Parathyroid adenoma (tissue), 2 donors: ENCODE measurements around the gene DAPK2.

ENCODE experiments used
- H2AFZ ChIP-seq: fragments of 300-600 bp; sonication (generic); one replicate; pipeline ENCODE4 v1.7.0; 2017; ENCODE audit warnings: antibody characterized with exemption, mild to moderate bottlenecking
- H3K27ac ChIP-seq: fragments of 300-600 bp; sonication (generic); one replicate; pipeline ENCODE4 v1.7.0; 2017
- H3K27me3 ChIP-seq: fragments of 300-600 bp; sonication (generic); one replicate; pipeline ENCODE4 v1.7.0; 2017; ENCODE audit warnings: low read length; ENCODE audit not compliant: control insufficient read depth, insufficient read depth
- H3K36me3 ChIP-seq: fragments of 300-600 bp; sonication (generic); one replicate; pipeline ENCODE4 v1.7.0; 2017; ENCODE audit warnings: low read length; ENCODE audit not compliant: control insufficient read depth, insufficient read depth
- H3K4me1 ChIP-seq: fragments of 300-600 bp; sonication (generic); one replicate; pipeline ENCODE4 v1.7.0; 2017; ENCODE audit warnings: control low read depth
- H3K4me2 ChIP-seq: fragments of 300-600 bp; sonication (generic); one replicate; pipeline ENCODE4 v1.7.0; 2017; ENCODE audit warnings: low read length
- H3K4me3 ChIP-seq: fragments of 300-600 bp; sonication (generic); one replicate; pipeline ENCODE4 v1.7.0; 2017; ENCODE audit warnings: low read depth, low read length
- H3K79me2 ChIP-seq: fragments of 300-600 bp; sonication (generic); one replicate; pipeline ENCODE4 v1.7.0; 2017; ENCODE audit warnings: control low read depth
- H3K9ac ChIP-seq: fragments of 300-600 bp; sonication (generic); one replicate; pipeline ENCODE4 v1.7.0; 2017; ENCODE audit warnings: mild to moderate bottlenecking
- H3K9me3 ChIP-seq: fragments of 300-600 bp; sonication (generic); one replicate; pipeline ENCODE4 v1.7.0; 2017; ENCODE audit warnings: low read length; ENCODE audit not compliant: control insufficient read depth
- CTCF ChIP-seq: fragments of 300-600 bp; sonication (generic); IDR thresholded peaks from one replicate; pipeline ENCODE4 v1.7.0; 2017; ENCODE audit warnings: antibody characterized with exemption, mild to moderate bottlenecking
- donor health status: primary hyperparathyroidism.

DAPK2 gene

DNA sequence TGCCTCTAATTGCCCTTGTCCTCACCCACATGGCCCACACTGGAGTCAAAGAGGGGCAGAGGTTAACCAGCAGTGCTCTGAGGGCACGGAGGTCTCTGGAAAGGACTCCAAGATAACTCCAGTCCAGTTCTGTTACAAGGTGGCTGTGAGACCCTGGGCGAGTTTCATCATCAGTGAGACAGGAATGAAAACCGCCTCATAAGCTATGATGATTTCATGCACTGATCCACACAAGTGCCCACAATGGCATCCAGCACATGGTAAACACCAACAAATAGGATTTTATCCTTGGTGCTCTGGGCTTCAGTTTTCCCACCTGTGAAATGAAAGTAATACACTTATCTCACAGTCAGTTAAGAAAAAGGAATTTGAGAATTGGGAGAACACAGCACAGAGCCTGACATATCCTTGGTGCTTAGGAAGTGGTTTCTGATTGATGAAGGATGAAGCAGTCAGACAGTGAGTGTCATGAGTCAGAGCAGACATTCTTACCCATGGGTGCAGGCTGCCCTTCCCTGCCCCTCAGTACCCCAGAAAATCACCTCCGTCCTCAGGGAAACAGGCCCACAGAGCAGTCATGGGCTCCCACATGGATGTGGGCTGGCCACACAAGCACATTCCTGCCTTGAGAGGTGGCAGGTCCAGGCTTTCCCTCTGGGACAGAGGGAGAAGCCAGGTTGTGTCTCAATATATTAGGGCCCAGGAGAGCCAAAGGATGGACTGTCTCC, 48.4 kb downstream of the DAPK2 start:
- no peak overlapping the region for H2AFZ ChIP-seq
- no peak overlapping the region for H3K4me2 ChIP-seq
- TF ChIP-seq CTCF: no peak
- H3K79me2 ChIP-seq: no peaks in the 10 kb centered on the region
- H3K36me3 ChIP-seq: no peaks in the 10 kb centered on the region
- H3K4me1 ChIP-seq: no peaks in the 10 kb centered on the region
- H3K27me3 ChIP-seq: no peaks in the 10 kb centered on the region
- H3K9ac ChIP-seq: no peak overlapping the region
- no peaks in the 10 kb centered on the region for H3K9me3 ChIP-seq
- H3K4me3 ChIP-seq: no peak overlapping the region
- H3K27ac ChIP-seq: no peak overlapping the region

- Histone ChIP-seq H3K4me1 (no peaks in the 10 kb centered on the region), H3K27ac (no peak overlapping the region), H2AFZ (no peak overlapping the region), H3K36me3 (no peaks in the 10 kb centered on the region), H3K9ac (no peak overlapping the region), H3K4me2 (no peak overlapping the region), H3K9me3 (no peaks in the 10 kb centered on the region), H3K27me3 (no peaks in the 10 kb centered on the region), H3K4me3 (no peak overlapping the region), H3K79me2 (no peaks in the 10 kb centered on the region)
- no peak for TF ChIP-seq CTCF
These were observed 49.4 kb downstream of the DAPK2 start for GRCh38 chr15:63996794-63997357.

DNA sequence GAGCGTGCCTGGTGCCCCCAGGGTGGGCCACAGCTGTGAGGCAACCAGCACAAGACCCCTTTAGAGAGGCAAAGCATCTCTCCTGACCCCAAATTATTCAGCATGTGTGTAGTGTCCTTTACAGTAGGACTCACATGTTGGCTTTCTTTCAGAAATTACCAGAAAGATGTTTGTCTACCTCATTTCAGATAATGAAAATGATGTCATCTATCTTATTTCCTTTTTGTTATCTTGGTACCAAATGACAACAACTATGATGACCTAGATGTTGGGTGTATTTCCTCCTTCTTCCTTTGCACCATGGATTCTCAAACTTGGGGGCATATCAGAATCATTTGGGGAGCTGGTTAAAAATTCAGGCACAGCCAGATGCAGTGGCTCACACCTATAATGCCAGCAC, 50.5 kb downstream of the DAPK2 start:
- H3K4me2 ChIP-seq: no peak overlapping the region
- H3K27me3 ChIP-seq: no peaks in the 10 kb centered on the region
- H3K9me3 ChIP-seq: no peaks in the 10 kb centered on the region
- no peak for TF ChIP-seq CTCF
- no peaks in the 10 kb centered on the region for H3K4me1 ChIP-seq
- H3K9ac ChIP-seq: no peak overlapping the region
- no peaks in the 10 kb centered on the region for H3K79me2 ChIP-seq
- no peak overlapping the region for H3K4me3 ChIP-seq
- no peak overlapping the region for H2AFZ ChIP-seq
- no peak overlapping the region for H3K27ac ChIP-seq
- no peaks in the 10 kb centered on the region for H3K36me3 ChIP-seq

GRCh38 chr15:63994073-63994600, 52.1 kb downstream of the DAPK2 start:
- H3K9me3 ChIP-seq: no peaks in the 10 kb centered on the region
- no peak overlapping the region for H3K4me3 ChIP-seq
- no peak overlapping the region for H3K9ac ChIP-seq
- no peaks in the 10 kb centered on the region for H3K27me3 ChIP-seq
- no peak for TF ChIP-seq CTCF
- no peaks in the 10 kb centered on the region for H3K4me1 ChIP-seq
- H3K79me2 ChIP-seq: no peaks in the 10 kb centered on the region
- H3K4me2 ChIP-seq: no peak overlapping the region
- no peaks in the 10 kb centered on the region for H3K36me3 ChIP-seq
- no peak overlapping the region for H2AFZ ChIP-seq
- H3K27ac ChIP-seq: no peak overlapping the region
